Measurements from ENCODE around the gene FOXP1. TPM values are rescaled to one million over a fixed set of nuclear protein-coding genes. Genes with fewer than 3 reads are reported as not detected.

FOXP1 gene
- total RNA-seq, 2 experiments from 2014 or later: 144 to 152 TPM

- ChIA-PET POLR2A (no interaction called here), CTCF (no interaction called here)
Measured at GRCh38 chr3:71573181-71573580, 10.3 kb downstream of the FOXP1 start.

GRCh38 chr3:71570546-71570945, 13.0 kb downstream of the FOXP1 start:
- POLR2A ChIA-PET: no interaction called here
- CTCF ChIA-PET: no interaction called here

- CTCF ChIA-PET: no interaction called here
- POLR2A ChIA-PET: no interaction called here
Measured at GRCh38 chr3:71568207-71568606, 15.3 kb downstream of the FOXP1 start.

GRCh38 chr3:71566776-71567175, 16.8 kb downstream of the FOXP1 start:
- CTCF ChIA-PET: no interaction called here
- POLR2A ChIA-PET: no interaction called here

- ChIA-PET POLR2A (no interaction called here), CTCF (no interaction called here)
Measured at GRCh38 chr3:71565976-71566375, 17.6 kb downstream of the FOXP1 start.

- CTCF ChIA-PET: no interaction called here
- POLR2A ChIA-PET: no interaction called here
Measured at GRCh38 chr3:71565316-71565715, 18.2 kb downstream of the FOXP1 start.

GRCh38 chr3:71564361-71564760, 19.2 kb downstream of the FOXP1 start:
- POLR2A ChIA-PET: no interaction called here
- CTCF ChIA-PET: no interaction called here

- CTCF ChIA-PET: no interaction called here
- POLR2A ChIA-PET: no interaction called here
Measured at GRCh38 chr3:71563827-71564226, 19.7 kb downstream of the FOXP1 start.

- CTCF ChIA-PET: no interaction called here
Measured at GRCh38 chr3:71562938-71563337, 20.6 kb downstream of the FOXP1 start.

GRCh38 chr3:71560665-71561064, 22.9 kb downstream of the FOXP1 start:
- ChIA-PET POLR2A (no interaction called here), CTCF (no interaction called here)

More at GRCh38 chr3:71562938-71563337, 20.6 kb downstream of the FOXP1 start:
- POLR2A ChIA-PET: no interaction called here

- CTCF ChIA-PET: interaction anchor here (0.7 kb wide), 1 partner anchor 13 kb away, joined by 3 read pairs; no protein-coding TSS in a partner anchor
- POLR2A ChIA-PET: interaction anchor here (0.7 kb wide), 1 partner anchor 186 kb away, joined by 4 read pairs; no protein-coding TSS in a partner anchor
Measured at GRCh38 chr3:71559578-71560162, 23.9 kb downstream of the FOXP1 start.

GRCh38 chr3:71559021-71559420, 24.5 kb downstream of the FOXP1 start:
- ChIA-PET CTCF (no interaction called here), POLR2A (no interaction called here)

GRCh38 chr3:71554649-71555048, 28.9 kb downstream of the FOXP1 start:
- ChIA-PET CTCF (no interaction called here), POLR2A (no interaction called here)

- ChIA-PET POLR2A (no interaction called here), CTCF (no interaction called here)
Measured at GRCh38 chr3:71551311-71551919, 32.1 kb downstream of the FOXP1 start.

GRCh38 chr3:71549951-71550350, 33.6 kb downstream of the FOXP1 start:
- CTCF ChIA-PET: interaction anchor here (0.7 kb wide), 1 partner anchor 177 kb away, joined by 4 read pairs; no protein-coding TSS in a partner anchor
- POLR2A ChIA-PET: no interaction called here

- CTCF ChIA-PET: no interaction called here
- POLR2A ChIA-PET: interaction anchor here (0.6 to 0.7 kb wide), 2 partner anchors 20 to 241 kb away, joined by 3 to 5 read pairs; no protein-coding TSS in a partner anchor
Measured at GRCh38 chr3:71548705-71549384, 34.7 kb downstream of the FOXP1 start.

- ChIA-PET POLR2A (no interaction called here), CTCF (no interaction called here)
Measured at GRCh38 chr3:71547249-71548198, 36.0 kb downstream of the FOXP1 start.

GRCh38 chr3:71546821-71547220, 36.7 kb downstream of the FOXP1 start:
- CTCF ChIA-PET: interaction anchor here (0.7 kb wide), 1 partner anchor 13 kb away, joined by 3 read pairs; no protein-coding TSS in a partner anchor
- POLR2A ChIA-PET: no interaction called here

GRCh38 chr3:71545330-71545729, 38.2 kb downstream of the FOXP1 start:
- ChIA-PET POLR2A (no interaction called here), CTCF (interaction anchor here (0.8 kb wide), 1 partner anchor 842 kb away, joined by 3 read pairs; no protein-coding TSS in a partner anchor)

- POLR2A ChIA-PET: no interaction called here
Measured at GRCh38 chr3:71543371-71544016, 40.0 kb downstream of the FOXP1 start.

More at GRCh38 chr3:71543371-71544016, 40.0 kb downstream of the FOXP1 start:
- CTCF ChIA-PET: no interaction called here

All from activated CD8-positive, alpha-beta memory T cell treated with anti-CD3 and anti-CD28 coated beads for 36 hours (primary cell).